ENCODE data around the gene LBP.
"Not testable (repeated sequence)": the region's sequence is repeated elsewhere in the genome, so short reads cannot be mapped to it uniquely, and the experiment has no call there.

LBP gene

DNA sequence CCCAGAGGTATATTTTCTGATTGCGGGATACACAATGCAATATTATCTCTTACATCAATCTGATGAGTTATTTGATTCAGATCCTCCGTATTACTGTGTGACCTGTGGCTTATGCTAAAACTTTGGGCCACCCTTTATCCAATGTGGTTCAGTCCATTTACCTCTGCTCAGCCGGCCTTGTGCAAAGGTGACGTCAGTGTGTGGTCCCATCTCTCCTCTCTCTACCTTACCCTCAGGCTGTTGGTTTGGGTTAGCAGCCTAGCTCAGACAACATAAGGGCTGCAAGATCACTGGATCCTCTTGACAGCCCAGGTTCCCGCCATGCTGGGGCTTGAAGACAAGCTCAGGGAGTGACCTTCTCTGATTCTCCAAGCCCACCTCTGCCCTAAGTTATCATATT, 55.8 kb downstream of the LBP start:
- DNase-seq (ENCODE audit: low read depth) = no peak

DNA sequence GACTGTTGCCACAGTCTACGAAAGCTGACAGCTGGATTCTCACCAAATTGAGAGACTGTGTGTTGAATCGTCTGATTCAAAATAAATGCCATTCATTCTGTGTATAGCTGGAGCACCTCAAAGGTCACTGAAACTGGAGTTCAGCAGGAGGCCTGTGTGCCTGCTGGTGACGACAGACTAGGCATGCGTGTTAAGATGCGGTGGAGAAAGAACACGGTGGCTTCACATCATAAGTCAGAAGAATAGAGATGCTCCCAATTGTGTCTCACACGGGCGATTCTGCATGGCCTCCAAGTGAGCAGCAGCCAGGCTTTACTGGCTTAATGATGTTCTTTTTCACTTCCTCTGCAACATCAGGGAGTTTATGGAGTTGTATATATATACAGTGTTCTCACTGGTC, 56.5 kb downstream of the LBP start:
- DNase-seq (ENCODE audit: low read depth) = no peak

DNA sequence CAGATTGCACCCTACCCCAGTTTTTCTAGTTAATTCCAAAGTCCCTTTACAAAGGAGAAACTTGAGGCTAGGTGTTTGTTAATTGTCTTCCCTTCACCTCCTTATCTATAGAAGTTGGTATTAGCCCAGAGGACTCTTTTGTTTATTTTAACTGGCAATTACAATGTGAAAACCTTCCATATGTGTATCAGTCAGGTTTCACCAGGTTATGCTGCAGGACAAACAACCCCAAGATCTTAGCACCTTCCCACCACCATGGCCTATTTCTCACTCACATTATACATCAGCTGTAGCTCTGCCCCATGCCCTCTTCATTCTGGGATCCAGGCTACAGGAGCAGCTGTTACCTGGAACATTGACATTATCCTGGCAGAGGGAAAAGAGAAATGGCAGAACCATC, 57.7 kb downstream of the LBP start:
- no peak for DNase-seq (ENCODE audit: low read depth)

DNA sequence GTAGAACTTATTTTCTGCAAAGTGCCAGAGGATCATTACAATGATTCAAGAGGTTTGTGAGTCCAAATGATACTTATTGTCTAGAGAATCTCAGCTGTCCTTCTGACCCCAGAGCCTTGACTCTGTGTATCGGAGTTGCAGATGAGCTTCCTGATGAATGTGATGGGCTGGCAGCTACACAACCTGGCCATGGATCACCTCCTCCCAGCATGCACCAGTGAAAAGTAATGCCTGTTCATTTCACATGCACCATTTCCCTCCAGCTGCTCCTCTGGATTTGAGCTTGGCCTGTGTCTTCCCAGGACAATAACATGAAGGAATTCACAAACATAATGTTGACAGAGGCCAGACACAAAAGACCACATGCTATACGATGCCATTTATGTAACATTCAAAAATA, 58.9 kb downstream of the LBP start:
- no peak for DNase-seq (ENCODE audit: low read depth)

DNA sequence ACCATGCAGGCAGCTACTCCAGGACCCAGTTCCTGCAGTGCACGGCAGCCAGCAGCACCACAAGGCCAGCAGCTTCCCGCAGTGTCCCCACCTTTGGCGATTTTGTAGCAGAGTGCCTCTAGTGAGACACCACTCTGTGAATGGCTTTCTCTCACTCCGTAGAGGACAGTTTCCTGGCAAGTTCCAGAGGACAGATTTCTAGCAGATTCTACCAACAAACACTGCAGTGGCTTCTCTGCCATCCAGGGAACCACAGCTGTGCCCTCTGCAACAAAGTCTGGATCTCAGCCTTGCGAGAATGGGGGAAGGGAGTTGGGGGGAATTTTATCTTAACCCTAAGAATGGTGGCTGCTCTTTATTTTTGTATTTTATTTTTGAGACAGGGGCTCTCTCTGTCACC, 60.2 kb downstream of the LBP start:
- no peak for DNase-seq (ENCODE audit: low read depth)

DNA sequence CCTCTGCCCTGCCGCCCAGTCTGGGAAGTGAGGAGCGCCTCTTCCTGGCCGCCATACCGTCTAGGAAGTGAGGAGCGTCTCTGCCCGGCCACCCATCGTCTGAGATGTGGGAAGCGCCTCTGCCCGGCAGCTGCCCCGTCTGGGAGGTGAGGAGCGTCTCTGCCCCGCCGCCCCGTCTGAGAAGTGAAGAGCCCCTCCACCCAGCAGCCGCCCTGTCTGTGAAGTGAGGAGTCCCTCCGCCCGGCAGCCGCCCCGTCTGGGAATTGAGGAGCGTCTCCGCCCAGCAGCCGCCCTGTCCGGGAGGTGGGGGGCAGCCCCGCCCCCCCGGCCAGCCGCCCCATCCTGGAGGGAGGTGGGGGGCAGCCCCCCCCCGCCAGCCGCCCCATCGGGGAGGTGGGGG, 61.0 kb downstream of the LBP start:
- DNase-seq (ENCODE audit: low read depth) = no peak

DNA sequence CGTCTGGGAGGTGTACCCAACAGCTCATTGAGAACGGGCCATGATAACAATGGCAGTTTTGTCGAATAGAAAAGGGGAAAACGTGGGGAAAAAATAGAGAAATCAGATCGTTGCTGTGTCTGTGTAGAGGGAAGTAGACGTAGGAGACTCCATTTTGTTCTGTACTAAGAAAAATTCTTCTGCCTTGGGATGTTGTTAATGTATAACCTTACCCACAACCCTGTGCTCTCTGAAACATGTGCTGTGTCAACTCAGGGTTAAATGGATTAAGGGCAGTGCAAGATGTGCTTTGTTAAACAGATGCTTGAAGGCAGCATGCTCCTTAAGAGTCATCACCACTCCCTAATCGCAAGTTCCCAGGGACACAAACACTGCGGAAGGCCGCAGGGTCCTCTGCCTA, 61.5 kb downstream of the LBP start:
- not testable (repeated sequence) for DNase-seq (ENCODE audit: low read depth)

DNA sequence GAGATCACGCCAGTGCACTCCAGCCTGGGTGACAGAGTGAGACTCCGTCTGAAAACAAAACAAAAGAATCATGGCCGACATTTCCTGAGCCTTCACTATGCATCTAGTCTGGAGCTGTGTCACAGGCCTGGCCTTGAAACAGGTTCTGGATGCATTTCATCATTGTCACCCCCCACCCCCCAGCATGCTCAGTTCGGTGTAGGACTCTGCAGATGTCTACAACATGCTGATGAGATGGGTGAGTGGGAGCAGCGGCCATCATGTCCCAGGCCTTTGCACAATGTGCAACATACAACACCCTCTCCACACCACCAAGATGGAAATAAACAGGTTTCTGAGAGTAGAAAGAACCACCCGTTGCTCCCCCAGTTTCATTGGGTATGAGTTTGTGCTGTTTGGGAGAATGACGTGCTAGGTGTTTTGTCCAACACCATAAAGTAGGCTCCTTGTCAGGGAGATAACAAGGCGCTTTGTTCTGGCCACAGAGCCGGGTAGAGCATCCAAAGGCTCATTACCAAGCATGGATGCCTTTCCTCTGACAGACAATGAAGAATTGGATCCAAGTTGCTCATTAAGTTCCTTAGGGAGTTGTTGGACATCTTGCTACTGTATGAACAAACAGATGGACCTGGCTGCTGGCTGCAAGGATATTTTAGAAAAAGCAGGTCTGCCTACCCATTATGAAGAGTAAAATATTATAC, 66.7 kb downstream of the LBP start:
- no peak for DNase-seq (ENCODE audit: low read depth)

DNA sequence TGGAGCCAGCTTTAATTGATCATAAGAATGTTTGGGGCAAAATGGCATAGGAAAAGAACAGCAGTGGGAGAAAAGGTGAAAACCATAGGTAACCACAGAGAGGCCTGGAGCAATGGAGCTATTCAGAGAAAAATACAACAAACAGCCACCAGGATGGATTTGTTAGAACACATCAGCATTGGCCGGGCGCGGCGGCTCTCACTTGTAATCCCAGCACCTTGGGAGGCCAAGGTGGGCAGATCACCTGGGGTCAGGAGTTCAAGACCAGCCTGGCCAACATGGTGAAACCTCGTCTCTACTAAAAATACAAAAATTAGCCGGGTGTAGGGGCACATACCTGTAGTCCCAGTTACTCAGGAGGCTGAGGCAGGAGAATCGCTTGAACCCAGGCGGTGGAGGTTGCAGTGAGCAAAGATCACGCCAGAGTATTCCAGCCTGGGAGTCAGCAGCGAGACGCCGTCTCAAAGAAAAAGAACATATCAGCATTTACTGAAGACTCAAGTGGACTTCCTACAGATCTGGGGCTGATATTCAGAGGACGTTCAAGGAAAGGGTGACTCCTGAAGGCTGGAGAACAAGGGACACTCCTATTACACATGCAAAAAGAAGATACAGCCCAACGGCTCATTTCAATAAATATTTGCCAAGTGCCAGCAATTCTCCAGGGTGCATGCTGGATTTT, 68.6 kb downstream of the LBP start:
- DNase-seq (ENCODE audit: low read depth) = no peak

DNA sequence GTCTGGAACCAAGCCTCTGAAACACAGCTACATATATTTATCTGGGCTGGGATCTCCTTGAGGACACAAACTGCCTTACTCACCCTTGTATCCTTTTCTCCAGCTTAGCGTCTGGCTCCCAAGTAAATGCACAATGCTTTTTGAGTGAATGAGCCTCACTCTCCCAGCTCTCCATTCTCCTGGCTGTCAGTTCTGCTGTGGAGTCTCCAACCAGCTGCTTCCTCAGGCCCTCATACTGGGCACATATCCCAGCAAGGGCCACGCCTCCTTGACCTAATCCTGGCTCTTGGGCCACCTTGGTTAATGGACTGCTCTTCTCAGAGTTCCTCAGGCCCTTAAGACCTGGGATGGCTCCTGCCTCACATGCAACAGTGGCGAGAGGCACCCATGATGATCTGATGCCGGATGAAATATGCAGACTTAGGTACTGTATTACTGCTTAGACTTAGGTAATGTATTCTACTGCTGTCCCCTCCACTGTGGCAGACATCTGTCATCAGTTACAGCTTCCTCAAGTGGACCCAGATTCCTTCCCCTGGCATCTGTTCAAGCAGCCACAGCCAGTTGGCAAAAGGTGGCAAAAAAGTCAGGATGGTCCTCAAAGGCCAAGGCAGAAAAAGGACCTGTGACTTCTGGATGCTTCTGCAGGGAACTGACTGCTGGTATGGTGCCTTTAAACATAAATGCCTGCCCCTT, 72.4 kb downstream of the LBP start:
- DNase-seq (ENCODE audit: low read depth) = no peak

DNA sequence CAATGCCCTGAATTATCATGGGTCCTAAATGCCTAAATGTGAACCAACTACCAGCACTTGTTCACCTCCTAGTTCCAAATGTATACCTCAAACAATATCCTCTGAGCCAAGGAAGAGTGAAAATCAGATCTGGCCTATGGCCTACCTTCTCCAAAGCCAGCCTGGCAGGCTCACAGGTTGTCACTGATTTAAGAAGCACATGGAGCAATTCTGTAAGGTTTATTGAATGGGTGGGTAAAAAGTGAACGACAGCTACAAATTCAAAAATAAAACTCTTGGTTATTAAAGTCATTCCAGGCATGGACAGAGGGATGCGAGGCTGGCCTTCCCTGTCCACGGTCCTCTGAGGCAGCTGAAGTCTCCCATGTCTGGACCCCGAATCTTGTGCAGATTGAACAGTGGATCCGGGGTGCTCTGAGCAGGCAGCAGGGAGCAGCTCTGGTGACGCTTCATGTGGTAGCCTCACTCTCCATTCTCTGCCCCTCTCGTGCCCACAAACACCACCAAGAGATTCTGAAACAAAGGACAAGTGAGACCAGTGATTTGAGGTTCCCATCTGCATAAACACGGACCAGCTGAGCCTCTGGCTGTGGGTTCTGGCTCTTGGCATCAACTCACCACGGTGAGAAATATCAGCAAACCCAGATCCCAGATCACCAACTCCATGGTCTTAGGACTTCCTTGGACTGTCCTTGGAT, 74.3 kb downstream of the LBP start:
- DNase-seq (ENCODE audit: low read depth) = no peak

DNA sequence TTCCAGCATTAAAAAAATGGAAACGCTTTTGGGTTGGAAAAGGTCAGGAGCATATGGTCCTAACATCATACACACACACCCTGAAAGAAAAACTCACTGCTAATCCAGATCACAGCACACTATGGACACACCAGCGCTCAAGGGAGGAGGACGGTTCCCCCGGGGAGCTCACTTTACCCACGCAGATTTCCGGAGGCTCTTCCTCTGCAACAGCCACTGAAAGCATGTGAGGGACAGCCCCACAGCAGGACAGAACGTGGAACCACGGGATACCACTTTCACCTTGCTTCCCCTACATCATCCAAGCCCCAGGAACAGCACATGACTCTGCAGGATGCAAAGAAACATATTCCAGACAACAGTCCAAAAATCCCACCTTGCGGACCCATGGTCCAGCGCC, 75.6 kb downstream of the LBP start:
- no peak for DNase-seq (ENCODE audit: low read depth)

DNA sequence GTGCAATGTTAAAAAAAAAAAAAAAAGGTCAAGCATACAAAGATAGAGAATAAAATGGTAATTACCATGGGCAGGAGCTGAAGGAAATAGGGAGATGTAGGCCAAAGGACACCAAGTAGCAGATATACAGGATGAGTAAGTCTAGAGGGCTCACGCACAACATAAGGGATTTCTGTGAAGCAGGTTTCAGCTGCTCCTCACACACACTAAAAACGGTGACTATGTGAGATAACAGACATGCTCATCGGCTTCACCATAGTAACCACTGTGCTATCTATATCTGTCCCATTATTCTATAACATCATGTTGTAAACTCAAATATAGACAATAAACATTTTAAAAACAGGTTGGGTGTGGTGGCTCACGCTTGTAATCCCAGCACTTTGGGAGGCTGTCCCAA, 77.3 kb downstream of the LBP start:
- no peak for DNase-seq (ENCODE audit: low read depth)

DNA sequence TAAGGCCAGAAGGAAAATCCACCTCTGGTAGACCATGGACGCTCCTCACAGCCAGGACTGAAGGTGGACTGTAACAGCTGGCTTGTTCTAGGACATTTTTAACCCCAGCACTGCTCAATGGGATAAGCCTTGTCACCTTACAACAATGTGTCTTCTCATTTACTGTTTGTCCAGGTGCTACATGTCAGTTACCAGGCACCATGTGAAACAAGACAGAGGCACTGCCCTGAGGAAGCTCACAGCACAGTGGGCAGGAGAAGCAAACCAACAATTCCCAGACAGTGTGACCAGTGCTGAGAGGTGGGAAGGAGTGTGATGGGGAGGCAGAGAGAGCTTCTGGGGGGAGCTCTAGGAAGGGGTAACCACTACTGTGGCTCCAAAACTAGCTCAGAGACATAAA, 78.1 kb downstream of the LBP start:
- no peak for DNase-seq (ENCODE audit: low read depth)

DNA sequence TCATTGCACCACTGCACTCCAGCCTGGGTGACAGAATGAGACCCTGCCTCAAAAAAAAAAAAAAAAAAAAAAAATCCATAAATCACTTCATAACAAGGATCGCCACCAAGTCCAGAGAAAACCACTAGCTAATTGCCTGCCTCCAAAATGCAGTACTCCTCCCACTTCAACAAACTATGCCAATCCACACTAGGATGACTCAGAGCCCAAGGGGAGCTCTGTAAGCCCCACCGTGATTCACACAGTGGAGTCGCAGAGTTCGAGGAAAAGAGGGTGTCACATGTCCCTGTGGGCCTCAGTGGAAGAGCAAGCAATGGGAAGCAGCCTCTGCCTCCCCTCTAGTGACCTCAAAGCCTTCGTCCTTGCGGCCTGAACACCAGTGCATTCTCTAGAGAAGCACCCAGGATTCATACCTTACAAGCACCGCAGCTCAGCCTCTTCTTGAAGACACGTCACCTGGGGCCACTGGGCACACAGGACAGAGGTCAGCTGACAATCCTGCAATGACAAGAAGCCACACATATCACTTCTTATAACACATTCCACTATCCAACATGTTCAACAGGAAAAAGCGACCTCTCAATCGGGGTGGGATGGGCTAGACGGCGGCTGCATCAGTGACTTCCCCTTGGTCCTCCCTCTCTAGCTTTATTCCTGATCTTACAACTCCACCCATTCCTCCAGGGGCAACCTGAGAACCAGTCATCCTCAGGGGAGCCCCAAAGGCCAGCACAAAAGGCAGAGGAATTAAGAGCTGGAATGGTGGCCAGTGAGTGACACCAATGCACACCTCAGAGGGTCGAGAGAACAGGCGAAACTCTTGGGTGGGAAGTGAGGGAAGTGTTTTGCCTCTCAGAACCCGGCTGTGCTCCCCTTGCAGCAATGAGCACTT, 80.0 kb downstream of the LBP start:
- no peak for DNase-seq (ENCODE audit: low read depth)

All from activated gamma-delta T cell treated with anti-CD3 and anti-CD28 coated beads, Interleukin-2, amount 50 U/mL, for 16 hours (primary cell).